ENCODE results near the gene HDAC4.
A peak's percentile ranks its signal among the peaks of the same experiment; 100 is the strongest.

HDAC4 gene

GRCh38 chr2:239093952-239094351, 306.9 kb downstream of the HDAC4 start:
- Mint-ChIP-seq H3K4me3 (no peak overlapping the region), H3K36me3 (ENCODE audit: insufficient read depth) (peaks cover 36% of the 10 kb centered on the region), H3K9me3 (no peaks in the 10 kb centered on the region), H3K27ac (peak overlapping the region in 1 of 2 donors; percentile 26), H3K27me3 (no peaks in the 10 kb centered on the region), H3K4me1 (ENCODE audit: low read depth in 2 of 2) (peaks cover 0 to 7% of the 10 kb centered on the region in 2 donors)
- ATAC-seq (replicated peaks): no peak
- no peak for DNase-seq

- ATAC-seq (replicated peaks) (no peak), DNase-seq (no peak)
- Mint-ChIP-seq H3K4me1 (ENCODE audit: low read depth in 2 of 2) (peaks cover 0 to 5% of the 10 kb centered on the region in 2 donors), H3K27me3 (no peaks in the 10 kb centered on the region), H3K9me3 (no peaks in the 10 kb centered on the region), H3K36me3 (ENCODE audit: insufficient read depth) (peaks cover 35% of the 10 kb centered on the region), H3K27ac (peak overlapping the region in 1 of 2 donors; percentile 26), H3K4me3 (no peak overlapping the region)
Observed at GRCh38 chr2:239093542-239093941, 307.3 kb downstream of the HDAC4 start.

- no peaks in the 10 kb centered on the region for H3K27me3 Mint-ChIP-seq
- H3K4me1 Mint-ChIP-seq (ENCODE audit: low read depth in 2 of 2): peaks cover 0 to 2% of the 10 kb centered on the region in 2 donors
- ATAC-seq (replicated peaks) (no peak), DNase-seq (no peak)
- peaks cover 29% of the 10 kb centered on the region for H3K36me3 Mint-ChIP-seq (ENCODE audit: insufficient read depth)
- H3K4me3 Mint-ChIP-seq: no peak overlapping the region
- H3K9me3 Mint-ChIP-seq: no peaks in the 10 kb centered on the region
- H3K27ac Mint-ChIP-seq: peak overlapping the region in 1 of 2 donors; percentile 26
Observed at GRCh38 chr2:239092571-239093294, 308.1 kb downstream of the HDAC4 start.

- no peak overlapping the region for H3K27ac Mint-ChIP-seq
- no peak for ATAC-seq (replicated peaks)
- DNase-seq: no peak
- no peaks in the 10 kb centered on the region for H3K27me3 Mint-ChIP-seq
- peaks cover 22% of the 10 kb centered on the region for H3K36me3 Mint-ChIP-seq (ENCODE audit: insufficient read depth)
- no peak overlapping the region for H3K4me3 Mint-ChIP-seq
- no peaks in the 10 kb centered on the region for H3K9me3 Mint-ChIP-seq
- peaks cover 1 to 8% of the 10 kb centered on the region in 2 donors for H3K4me1 Mint-ChIP-seq (ENCODE audit: low read depth in 2 of 2)
Observed at GRCh38 chr2:239089884-239090283, 310.9 kb downstream of the HDAC4 start.

GRCh38 chr2:239087046-239087710, 313.6 kb downstream of the HDAC4 start:
- H3K4me1 Mint-ChIP-seq (ENCODE audit: low read depth in 2 of 2): peaks cover 7 to 8% of the 10 kb centered on the region in 2 donors
- H3K27me3 Mint-ChIP-seq: no peaks in the 10 kb centered on the region
- H3K36me3 Mint-ChIP-seq (ENCODE audit: insufficient read depth): peaks cover 30% of the 10 kb centered on the region
- no peak overlapping the region for H3K4me3 Mint-ChIP-seq
- no peaks in the 10 kb centered on the region for H3K9me3 Mint-ChIP-seq
- ATAC-seq (replicated peaks) (no peak), DNase-seq (no peak)
- peak overlapping the region; percentile 26 to 33 for H3K27ac Mint-ChIP-seq

GRCh38 chr2:239086325-239087020, 314.3 kb downstream of the HDAC4 start:
- Mint-ChIP-seq H3K27me3 (no peaks in the 10 kb centered on the region), H3K27ac (peak overlapping the region; percentile 26 to 33), H3K36me3 (ENCODE audit: insufficient read depth) (peaks cover 33% of the 10 kb centered on the region), H3K4me1 (ENCODE audit: low read depth in 2 of 2) (peaks cover 7 to 8% of the 10 kb centered on the region in 2 donors), H3K9me3 (no peaks in the 10 kb centered on the region), H3K4me3 (no peak overlapping the region)
- no peak for ATAC-seq (replicated peaks)
- no peak for DNase-seq

GRCh38 chr2:239085201-239085992, 315.4 kb downstream of the HDAC4 start:
- Mint-ChIP-seq H3K27me3 (no peaks in the 10 kb centered on the region), H3K36me3 (ENCODE audit: insufficient read depth) (peaks cover 33% of the 10 kb centered on the region), H3K9me3 (no peaks in the 10 kb centered on the region), H3K4me1 (ENCODE audit: low read depth in 2 of 2) (peaks cover 7 to 8% of the 10 kb centered on the region in 2 donors), H3K27ac (peak overlapping the region; percentile 1 to 75), H3K4me3 (no peak overlapping the region)
- DNase-seq (no peak), ATAC-seq (replicated peaks) (no peak)

GRCh38 chr2:239084007-239084406, 316.8 kb downstream of the HDAC4 start:
- ATAC-seq (replicated peaks): no peak

GRCh38 chr2:239082425-239082824, 318.4 kb downstream of the HDAC4 start:
- no peak overlapping the region for H3K27ac Mint-ChIP-seq
- H3K9me3 Mint-ChIP-seq: no peaks in the 10 kb centered on the region
- no peak for ATAC-seq (replicated peaks)
- H3K27me3 Mint-ChIP-seq: no peaks in the 10 kb centered on the region
- peaks cover 7 to 8% of the 10 kb centered on the region in 2 donors for H3K4me1 Mint-ChIP-seq (ENCODE audit: low read depth in 2 of 2)
- no peak for DNase-seq
- H3K36me3 Mint-ChIP-seq (ENCODE audit: insufficient read depth): peaks cover 43% of the 10 kb centered on the region
- no peak overlapping the region for H3K4me3 Mint-ChIP-seq

More at GRCh38 chr2:239084007-239084406, 316.8 kb downstream of the HDAC4 start:
- H3K9me3 Mint-ChIP-seq: no peaks in the 10 kb centered on the region
- H3K4me1 Mint-ChIP-seq (ENCODE audit: low read depth in 2 of 2): peaks cover 7 to 8% of the 10 kb centered on the region in 2 donors
- H3K27me3 Mint-ChIP-seq: no peaks in the 10 kb centered on the region
- peaks cover 34% of the 10 kb centered on the region for H3K36me3 Mint-ChIP-seq (ENCODE audit: insufficient read depth)
- H3K4me3 Mint-ChIP-seq: no peak overlapping the region
- no peak for DNase-seq
- H3K27ac Mint-ChIP-seq: no peak overlapping the region

- peaks cover 4 to 7% of the 10 kb centered on the region in 2 donors for H3K4me1 Mint-ChIP-seq (ENCODE audit: low read depth in 2 of 2)
- no peak for DNase-seq
- no peaks in the 10 kb centered on the region for H3K9me3 Mint-ChIP-seq
- H3K27ac Mint-ChIP-seq: no peak overlapping the region
- no peaks in the 10 kb centered on the region for H3K27me3 Mint-ChIP-seq
- no peak for ATAC-seq (replicated peaks)
- H3K36me3 Mint-ChIP-seq (ENCODE audit: insufficient read depth): peaks cover 51% of the 10 kb centered on the region
- no peak overlapping the region for H3K4me3 Mint-ChIP-seq
Observed at GRCh38 chr2:239081622-239082021, 319.2 kb downstream of the HDAC4 start.

- no peak for DNase-seq
- H3K4me3 Mint-ChIP-seq: no peak overlapping the region
- H3K27ac Mint-ChIP-seq: no peak overlapping the region
- no peak for ATAC-seq (replicated peaks)
- H3K27me3 Mint-ChIP-seq: no peaks in the 10 kb centered on the region
- peaks cover 1 to 7% of the 10 kb centered on the region in 2 donors for H3K4me1 Mint-ChIP-seq (ENCODE audit: low read depth in 2 of 2)
- H3K9me3 Mint-ChIP-seq: no peaks in the 10 kb centered on the region
- peaks cover 56% of the 10 kb centered on the region for H3K36me3 Mint-ChIP-seq (ENCODE audit: insufficient read depth)
Observed at GRCh38 chr2:239081046-239081445, 319.8 kb downstream of the HDAC4 start.

GRCh38 chr2:239079671-239080294, 321.0 kb downstream of the HDAC4 start:
- DNase-seq (no peak), ATAC-seq (replicated peaks) (no peak)
- no peaks in the 10 kb centered on the region for H3K9me3 Mint-ChIP-seq
- no peaks in the 10 kb centered on the region for H3K27me3 Mint-ChIP-seq
- H3K4me1 Mint-ChIP-seq (ENCODE audit: low read depth in 2 of 2): peaks cover 0 to 5% of the 10 kb centered on the region in 2 donors
- no peak overlapping the region for H3K27ac Mint-ChIP-seq
- peaks cover 68% of the 10 kb centered on the region for H3K36me3 Mint-ChIP-seq (ENCODE audit: insufficient read depth)
- H3K4me3 Mint-ChIP-seq: no peak overlapping the region
